Measurements from ENCODE around the gene HDGFL2. TPM values are rescaled to one million over a fixed set of nuclear protein-coding genes. Genes with fewer than 3 reads are reported as not detected.
A peak's percentile ranks its signal among the peaks of the same experiment; 100 is the strongest.

Gene HDGFL2
- 19.2 TPM for total RNA-seq

GRCh38 chr19:4472174-4472974 lies at the start of gene HDGFL2:
TSS of gene HDGFL2 (plus strand) at chr19:4472297. CDS start at chr19:4472351, 54 bp downstream.
- ATAC-seq = peak; percentile 0

GRCh38 chr19:4423416-4424126 lies 48.5 kb upstream of the HDGFL2 start:
- ATAC-seq = no peak

GRCh38 chr19:4425537-4425936 lies 46.6 kb upstream of the HDGFL2 start:
- ATAC-seq = no peak

GRCh38 chr19:4428326-4428975 lies 43.6 kb upstream of the HDGFL2 start:
- no peak for ATAC-seq

- ATAC-seq = no peak
Measured at GRCh38 chr19:4429256-4429655, 42.8 kb upstream of the HDGFL2 start.

- ATAC-seq = no peak
Measured at GRCh38 chr19:4429771-4430171, 42.3 kb upstream of the HDGFL2 start.

GRCh38 chr19:4430760-4431159 lies 41.3 kb upstream of the HDGFL2 start:
- ATAC-seq = peak; percentile 20

- no peak for ATAC-seq
Measured at GRCh38 chr19:4431296-4431695, 40.8 kb upstream of the HDGFL2 start.

GRCh38 chr19:4431808-4432674 lies 40.1 kb upstream of the HDGFL2 start:
- no peak for ATAC-seq

- no peak for ATAC-seq
Measured at GRCh38 chr19:4432918-4433506, 39.1 kb upstream of the HDGFL2 start.

- ATAC-seq = no peak
Measured at GRCh38 chr19:4434391-4434790, 37.7 kb upstream of the HDGFL2 start.

- peak; percentile 15 for ATAC-seq
Measured at GRCh38 chr19:4436231-4436630, 35.9 kb upstream of the HDGFL2 start.

GRCh38 chr19:4437103-4437502 lies 35.0 kb upstream of the HDGFL2 start:
- no peak for ATAC-seq

GRCh38 chr19:4439243-4439642 lies 32.9 kb upstream of the HDGFL2 start:
- no peak for ATAC-seq

- ATAC-seq = peak; percentile 11
Measured at GRCh38 chr19:4441994-4442818, 29.9 kb upstream of the HDGFL2 start.

- no peak for ATAC-seq
Measured at GRCh38 chr19:4442819-4443146, 29.3 kb upstream of the HDGFL2 start.

- no peak for ATAC-seq
Measured at GRCh38 chr19:4443188-4443587, 28.9 kb upstream of the HDGFL2 start.

GRCh38 chr19:4443966-4444764 lies 27.9 kb upstream of the HDGFL2 start:
- no peak for ATAC-seq

- no peak for ATAC-seq
Measured at GRCh38 chr19:4444765-4445741, 27.0 kb upstream of the HDGFL2 start.

Measured in esophagus mucosa (tissue), 1 donor.